HEK293 (cell line): ENCODE data around the gene NCF2.

Source experiments
- CTCF ChIP-seq: fragments of 450-650 bp; formaldehyde crosslinking; IDR thresholded peaks from 2 replicates; pipeline ENCODE4 v1.5.1; 2016; ENCODE audit warnings: missing biosample characterization, missing genetic modification characterization
- HOXD13 ChIP-seq: sonication (generic); formaldehyde crosslinking; IDR thresholded peaks from 2 replicates; pipeline ENCODE4 v1.8.0; 2022; ENCODE audit warnings: missing genetic modification reagents, borderline replicate concordance
- RBAK ChIP-seq: fragments of 450-650 bp; formaldehyde crosslinking; IDR thresholded peaks from 2 replicates; pipeline ENCODE4 v1.5.1; 2016; ENCODE audit warnings: missing biosample characterization, missing genetic modification characterization
- YY1 ChIP-seq: fragments of 450-650 bp; formaldehyde crosslinking; IDR thresholded peaks from 2 replicates; pipeline ENCODE4 v1.5.1; 2018; ENCODE audit warnings: missing biosample characterization, missing genetic modification characterization
- ZBTB21 ChIP-seq: fragments of 450-650 bp; formaldehyde crosslinking; IDR thresholded peaks from 2 replicates; pipeline ENCODE4 v1.5.1; 2017; ENCODE audit warnings: missing biosample characterization, missing genetic modification characterization
- ZBTB44 ChIP-seq: fragments of 450-650 bp; IDR thresholded peaks from 2 replicates; pipeline ENCODE4 v1.5.1; 2018; ENCODE audit warnings: missing biosample characterization, mild to moderate bottlenecking, missing genetic modification characterization
- ZNF701 ChIP-seq: fragments of 450-650 bp; formaldehyde crosslinking; IDR thresholded peaks from 2 replicates; pipeline ENCODE4 v1.5.1; 2016; ENCODE audit warnings: missing biosample characterization, missing genetic modification characterization
- ZNF707 ChIP-seq: fragments of 450-650 bp; formaldehyde crosslinking; IDR thresholded peaks from 2 replicates; pipeline ENCODE4 v1.5.1; 2016; ENCODE audit warnings: missing biosample characterization, missing genetic modification characterization
- TF ChIP-seq, protein P1 (sequence below): fragments of 450-650 bp; formaldehyde crosslinking; IDR thresholded peaks from 2 replicates; pipeline ENCODE4 v1.5.1; 2016; ENCODE audit warnings: missing biosample characterization, missing genetic modification characterization, low read depth
- TF ChIP-seq, protein P2 (sequence below): fragments of 450-650 bp; formaldehyde crosslinking; IDR thresholded peaks from 2 replicates; pipeline ENCODE4 v1.5.1; 2016; ENCODE audit warnings: missing biosample characterization, missing genetic modification characterization

DNA sequence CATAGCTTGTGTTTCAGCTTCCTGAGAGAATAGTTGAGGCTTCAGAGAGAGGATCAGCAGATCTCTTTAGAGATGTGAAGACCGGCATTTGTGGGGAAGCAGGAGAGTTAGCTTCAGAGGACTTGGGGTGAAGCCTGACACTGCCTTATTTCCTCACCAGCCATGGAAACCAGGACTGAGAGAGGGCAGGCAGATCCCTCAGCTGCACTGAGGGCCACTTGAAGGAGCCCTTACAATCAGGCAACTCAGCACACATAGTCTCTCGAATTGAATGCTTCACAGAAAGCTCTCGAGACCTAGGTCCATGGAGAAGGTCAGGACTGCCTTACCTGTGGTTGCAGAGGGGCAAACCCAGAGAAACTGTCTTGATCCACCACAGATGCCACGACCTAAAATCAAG, 19.8 kb downstream of the NCF2 start:
- TF ChIP-seq ZBTB44 (tag by site-specific recombination) (no peak), CTCF (tag by site-specific recombination) (no peak), ZNF707 (no peak), ZBTB21 (tag by site-specific recombination) (no peak), HOXD13 (CRISPR knock-in tag) (no peak), YY1 (tag by site-specific recombination) (no peak), RBAK (tag by site-specific recombination) (no peak), ZNF701 (tag by site-specific recombination) (no peak)
- TF ChIP-seq, protein P1, sequence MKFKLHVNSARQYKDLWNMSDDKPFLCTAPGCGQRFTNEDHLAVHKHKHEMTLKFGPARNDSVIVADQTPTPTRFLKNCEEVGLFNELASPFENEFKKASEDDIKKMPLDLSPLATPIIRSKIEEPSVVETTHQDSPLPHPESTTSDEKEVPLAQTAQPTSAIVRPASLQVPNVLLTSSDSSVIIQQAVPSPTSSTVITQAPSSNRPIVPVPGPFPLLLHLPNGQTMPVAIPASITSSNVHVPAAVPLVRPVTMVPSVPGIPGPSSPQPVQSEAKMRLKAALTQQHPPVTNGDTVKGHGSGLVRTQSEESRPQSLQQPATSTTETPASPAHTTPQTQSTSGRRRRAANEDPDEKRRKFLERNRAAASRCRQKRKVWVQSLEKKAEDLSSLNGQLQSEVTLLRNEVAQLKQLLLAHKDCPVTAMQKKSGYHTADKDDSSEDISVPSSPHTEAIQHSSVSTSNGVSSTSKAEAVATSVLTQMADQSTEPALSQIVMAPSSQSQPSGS (tag by site-specific recombination) = no peak
- TF ChIP-seq, protein P2, sequence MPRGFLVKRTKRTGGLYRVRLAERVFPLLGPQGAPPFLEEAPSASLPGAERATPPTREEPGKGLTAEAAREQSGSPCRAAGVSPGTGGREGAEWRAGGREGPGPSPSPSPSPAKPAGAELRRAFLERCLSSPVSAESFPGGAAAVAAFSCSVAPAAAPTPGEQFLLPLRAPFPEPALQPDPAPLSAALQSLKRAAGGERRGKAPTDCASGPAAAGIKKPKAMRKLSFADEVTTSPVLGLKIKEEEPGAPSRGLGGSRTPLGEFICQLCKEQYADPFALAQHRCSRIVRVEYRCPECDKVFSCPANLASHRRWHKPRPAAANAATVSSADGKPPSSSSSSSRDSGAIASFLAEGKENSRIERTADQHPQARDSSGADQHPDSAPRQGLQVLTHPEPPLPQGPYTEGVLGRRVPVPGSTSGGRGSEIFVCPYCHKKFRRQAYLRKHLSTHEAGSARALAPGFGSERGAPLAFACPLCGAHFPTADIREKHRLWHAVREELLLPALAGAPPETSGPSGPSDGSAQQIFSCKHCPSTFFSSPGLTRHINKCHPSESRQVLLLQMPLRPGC (tag by site-specific recombination) = no peak
